DND-41 (cell line): ENCODE results near the gene CDK5R1.
"Not testable (repeated sequence)": the region's sequence is repeated elsewhere in the genome, so short reads cannot be mapped to it uniquely, and the experiment has no call there.

Experiments
- ATAC-seq: fragments of 200-7000 bp; cut with Tn5 transposase; 3 replicates; pipeline ENCODE4 v1.9.1; 2021; ENCODE audit warnings: low read depth; ENCODE audit not compliant: insufficient read depth
- DNase-seq: peaks from one replicate; pipeline ENCODE4 v3.0.0-alpha.2; 2020
- H2AFZ ChIP-seq: 2 replicates; pipeline ENCODE4 v1.6.0; 2012; ENCODE audit warnings: low read depth, low read length
- H3K27ac ChIP-seq: 2 replicates; pipeline ENCODE4 v1.5.1; 2012; ENCODE audit warnings: low read length, inconsistent platforms
- H3K27me3 ChIP-seq: fragments of 200-600 bp; sonication (generic); 2 replicates; pipeline ENCODE4 v1.6.0; 2012; ENCODE audit warnings: low read length, mild to moderate bottlenecking, inconsistent platforms; ENCODE audit not compliant: insufficient read depth, poor library complexity
- H3K36me3 ChIP-seq: 2 replicates; pipeline ENCODE4 v1.5.1; 2012; ENCODE audit warnings: low read length, inconsistent platforms; ENCODE audit not compliant: insufficient read depth
- H3K4me1 ChIP-seq: 2 replicates; pipeline ENCODE4 v1.5.1; 2012; ENCODE audit warnings: mild to moderate bottlenecking, low read length; ENCODE audit not compliant: insufficient read depth
- H3K4me2 ChIP-seq: 2 replicates; pipeline ENCODE4 v1.6.0; 2012; ENCODE audit warnings: mild to moderate bottlenecking, moderate library complexity, low read length, inconsistent platforms; ENCODE audit not compliant: insufficient read depth
- H3K4me3 ChIP-seq, 2 experiments: fragments of 200-600 bp in 1 of 2; shearing (Covaris generic) in 1 of 2; 2 replicates each; pipeline ENCODE4 v1.5.1; 2012 to 2016; ENCODE audit warnings: inconsistent platforms in 2 of 2, low read length in 2 of 2, mild to moderate bottlenecking in 2 of 2, low read depth in 1 of 2, moderate library complexity in 1 of 2
- H3K79me2 ChIP-seq: 2 replicates; pipeline ENCODE4 v1.6.0; 2012; ENCODE audit warnings: low read length, inconsistent platforms; ENCODE audit not compliant: insufficient read depth
- H3K9ac ChIP-seq: 2 replicates; pipeline ENCODE4 v1.6.0; 2012; ENCODE audit warnings: low read depth, mild to moderate bottlenecking, inconsistent platforms, low read length, moderate library complexity
- H3K9me3 ChIP-seq: 2 replicates; pipeline ENCODE4 v1.5.1; 2012; ENCODE audit warnings: low read length, moderate library complexity, mild to moderate bottlenecking, inconsistent platforms; ENCODE audit not compliant: insufficient read depth, severe bottlenecking
- H4K20me1 ChIP-seq: 2 replicates; pipeline ENCODE4 v1.6.0; 2012; ENCODE audit warnings: low read length; ENCODE audit not compliant: insufficient read depth
- EZH2 ChIP-seq: IDR thresholded peaks from 3 replicates; pipeline ENCODE4 v1.6.1; 2012; ENCODE audit warnings: borderline replicate concordance, low read depth, mild to moderate bottlenecking, moderate library complexity, low read length, inconsistent platforms; ENCODE audit not compliant: severe bottlenecking
- TF ChIP-seq, protein P1 (sequence below): IDR thresholded peaks from 2 replicates; pipeline ENCODE4 v1.5.1; 2012; ENCODE audit warnings: borderline replicate concordance, low read length, moderate library complexity, mild to moderate bottlenecking; ENCODE audit not compliant: poor library complexity, severe bottlenecking; ENCODE audit errors: extremely low read depth

CDK5R1 gene

GRCh38 chr17:32523017-32523680, 36.4 kb downstream of the CDK5R1 start:
- no peak overlapping the region for H3K4me3 ChIP-seq

DNA sequence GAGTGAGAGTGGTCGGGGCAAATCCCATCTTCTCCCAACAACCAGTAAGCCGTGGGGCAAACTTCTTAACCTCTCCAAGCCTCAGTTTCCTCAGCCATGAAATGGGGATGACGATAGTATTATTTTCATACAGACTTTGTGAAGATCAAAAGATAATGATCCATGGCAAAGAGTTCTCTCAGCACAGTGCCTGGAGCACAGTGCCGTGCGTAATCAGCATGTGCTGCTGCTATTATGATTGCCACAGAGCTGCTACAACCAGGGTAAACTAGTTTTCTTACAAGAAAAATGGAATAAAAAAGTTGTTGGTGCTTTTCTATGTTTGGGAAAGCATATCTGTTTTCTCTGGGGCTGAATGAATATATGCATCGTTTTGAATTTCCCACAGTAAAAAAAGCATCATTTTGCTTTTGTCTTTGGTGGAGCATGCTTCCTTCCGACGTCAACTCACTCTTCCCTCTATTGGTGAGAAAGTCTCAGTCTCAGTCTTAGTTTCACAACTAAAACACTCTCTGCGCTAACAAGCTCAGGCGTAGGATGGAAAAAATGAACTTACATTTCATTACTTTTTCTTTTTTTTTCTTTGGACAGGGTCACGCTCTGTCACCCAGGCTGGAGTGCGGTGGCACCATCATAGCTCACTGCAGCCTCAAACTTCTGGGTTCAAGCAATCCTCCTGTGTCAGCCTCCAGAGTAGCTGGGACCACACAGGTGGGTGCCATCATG, 37.2 kb downstream of the CDK5R1 start:
- no peaks in the 10 kb centered on the region for H4K20me1 ChIP-seq
- H3K36me3 ChIP-seq = no peaks in the 10 kb centered on the region
- no peaks in the 10 kb centered on the region for H3K9me3 ChIP-seq
- H3K27me3 ChIP-seq = peaks cover 9% of the 10 kb centered on the region
- ATAC-seq = no peak
- H3K27ac ChIP-seq = no peak overlapping the region
- H3K9ac ChIP-seq = no peak overlapping the region
- TF ChIP-seq EZH2 = no peak
- TF ChIP-seq, protein P1, sequence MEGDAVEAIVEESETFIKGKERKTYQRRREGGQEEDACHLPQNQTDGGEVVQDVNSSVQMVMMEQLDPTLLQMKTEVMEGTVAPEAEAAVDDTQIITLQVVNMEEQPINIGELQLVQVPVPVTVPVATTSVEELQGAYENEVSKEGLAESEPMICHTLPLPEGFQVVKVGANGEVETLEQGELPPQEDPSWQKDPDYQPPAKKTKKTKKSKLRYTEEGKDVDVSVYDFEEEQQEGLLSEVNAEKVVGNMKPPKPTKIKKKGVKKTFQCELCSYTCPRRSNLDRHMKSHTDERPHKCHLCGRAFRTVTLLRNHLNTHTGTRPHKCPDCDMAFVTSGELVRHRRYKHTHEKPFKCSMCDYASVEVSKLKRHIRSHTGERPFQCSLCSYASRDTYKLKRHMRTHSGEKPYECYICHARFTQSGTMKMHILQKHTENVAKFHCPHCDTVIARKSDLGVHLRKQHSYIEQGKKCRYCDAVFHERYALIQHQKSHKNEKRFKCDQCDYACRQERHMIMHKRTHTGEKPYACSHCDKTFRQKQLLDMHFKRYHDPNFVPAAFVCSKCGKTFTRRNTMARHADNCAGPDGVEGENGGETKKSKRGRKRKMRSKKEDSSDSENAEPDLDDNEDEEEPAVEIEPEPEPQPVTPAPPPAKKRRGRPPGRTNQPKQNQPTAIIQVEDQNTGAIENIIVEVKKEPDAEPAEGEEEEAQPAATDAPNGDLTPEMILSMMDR = no peak
- H3K4me2 ChIP-seq = no peak overlapping the region
- H2AFZ ChIP-seq = no peak overlapping the region
- H3K4me3 ChIP-seq = no peak overlapping the region
- H3K4me1 ChIP-seq = peaks cover 14% of the 10 kb centered on the region
- no peaks in the 10 kb centered on the region for H3K79me2 ChIP-seq
- DNase-seq = no peak

More at GRCh38 chr17:32523017-32523680, 36.4 kb downstream of the CDK5R1 start:
- TF ChIP-seq EZH2 = no peak
- TF ChIP-seq, protein P1 = no peak
- Histone ChIP-seq H2AFZ (no peak overlapping the region), H3K9ac (no peak overlapping the region), H4K20me1 (no peaks in the 10 kb centered on the region), H3K36me3 (no peaks in the 10 kb centered on the region), H3K9me3 (no peaks in the 10 kb centered on the region), H3K4me2 (no peak overlapping the region), H3K79me2 (no peaks in the 10 kb centered on the region), H3K27ac (no peak overlapping the region), H3K27me3 (peaks cover 12% of the 10 kb centered on the region), H3K4me1 (peaks cover 16% of the 10 kb centered on the region)
- ATAC-seq = no peak
- DNase-seq = no peak

DNA sequence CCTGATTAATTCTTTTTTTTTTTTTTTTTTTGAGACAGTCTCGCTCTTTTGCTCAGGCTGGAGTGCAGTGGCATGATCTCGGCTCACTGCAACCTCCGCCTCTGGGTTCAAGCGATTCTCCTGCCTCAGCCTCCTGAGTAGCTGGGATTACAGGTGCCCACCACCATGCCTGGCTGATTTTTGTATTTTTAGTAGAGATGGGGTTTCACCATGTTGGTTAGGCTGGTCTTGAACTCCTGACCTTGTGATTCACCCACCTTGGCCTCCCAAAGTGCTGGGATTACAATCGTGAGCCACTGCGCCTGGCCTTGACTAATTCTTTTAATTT, 37.7 kb downstream of the CDK5R1 start:
- H3K79me2 ChIP-seq, H3K9me3 ChIP-seq, H3K27me3 ChIP-seq, H3K4me2 ChIP-seq, H3K27ac ChIP-seq, H3K9ac ChIP-seq, H4K20me1 ChIP-seq, DNase-seq, H3K36me3 ChIP-seq, H2AFZ ChIP-seq, ATAC-seq, H3K4me3 ChIP-seq: not testable (repeated sequence)
- H3K4me1 ChIP-seq = peaks cover 11% of the 10 kb centered on the region

- Histone ChIP-seq H3K9me3 (no peaks in the 10 kb centered on the region), H4K20me1 (no peaks in the 10 kb centered on the region), H3K79me2 (no peaks in the 10 kb centered on the region), H3K4me2 (no peak overlapping the region), H3K36me3 (no peaks in the 10 kb centered on the region), H3K9ac (no peak overlapping the region), H2AFZ (no peak overlapping the region), H3K27ac (no peak overlapping the region), H3K4me3 (no peak overlapping the region), H3K4me1 (peaks cover 5% of the 10 kb centered on the region), H3K27me3 (peaks cover 7% of the 10 kb centered on the region)
- TF ChIP-seq EZH2 = no peak
- TF ChIP-seq, protein P1 = no peak
- DNase-seq = no peak
- ATAC-seq = no peak
Measured at GRCh38 chr17:32525122-32525521, 38.3 kb downstream of the CDK5R1 start.
